H1 (cell line): ENCODE measurements around the gene SFTPA1. TPM values are rescaled to one million over a fixed set of nuclear protein-coding genes. Genes with fewer than 3 reads are reported as not detected.

Experiments
- ASH2L ChIP-seq: fragments of 200-600, 300-600 bp; sonication (generic); IDR thresholded peaks from one replicate; pipeline ENCODE4 v1.7.1; 2017; ENCODE audit warnings: low read length
- SUZ12 ChIP-seq: fragments of 200-600 bp; sonication (generic); IDR thresholded peaks from 2 replicates; pipeline ENCODE4 v1.6.1; 2012; ENCODE audit warnings: mild to moderate bottlenecking, inconsistent platforms, low read length, moderate library complexity, mixed read lengths
- polyA plus RNA-seq, 7 experiments: library from polyadenylated mRNA; depleted of rRNA in 3 of 7; stranded (reverse) in 5 of 7; unstranded in 2 of 7; fragments of >200 nt in 5 of 7; fragments of 200-250 nt in 2 of 7; gene quantifications; 1 replicate in 5 of 7; 2 replicates in 1 of 7; 4 replicates in 1 of 7; pipeline versions ENCODE4 v1.2.1 to v1.2.3, GENCODE V29; 2011 to 2013; ENCODE audit warnings: missing spikeins in 2 of 7, mixed read lengths in 2 of 7
- total RNA-seq: library from RNA; stranded (reverse); fragmentation: NEBNext Ultra II Directional; extraction: Animal tissue kit (Norgen Biotek cat#: 25700); gene quantifications from 2 replicates; pipeline ENCODE4 v1.2.1, GENCODE V29; 2021

Gene SFTPA1
- total and polyA plus RNA-seq, 2 of the 8 experiments (the other 6 are each of a cell fraction or from before 2014, with no cell fraction given): not detected

DNA sequence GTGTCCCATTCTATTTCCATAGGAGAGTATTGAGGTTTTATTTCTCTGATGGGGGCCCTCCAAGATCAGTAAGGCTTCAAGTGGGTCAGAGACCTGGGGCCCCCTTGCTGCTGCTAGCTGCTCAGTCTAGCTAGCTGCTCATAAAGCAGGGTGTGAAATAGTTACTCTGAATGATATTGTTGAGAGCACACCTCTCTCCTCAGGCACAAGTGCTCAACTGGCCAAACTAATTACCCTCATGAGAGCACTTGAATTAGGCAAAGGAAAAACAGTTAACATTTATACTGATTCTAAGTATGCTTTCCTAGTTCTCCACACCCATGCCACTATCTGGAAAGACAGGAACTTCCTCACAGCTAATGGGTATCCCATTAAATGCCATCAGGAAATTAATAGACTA is 5.4 kb upstream of the SFTPA1 start (continued):
- TF ChIP-seq ASH2L: no peak
- TF ChIP-seq SUZ12: no peak
- TF ChIP-seq, all 59 proteins: peak for 0
